GM04504 (cell line): ENCODE results near the gene ALCAM.
"Not testable (repeated sequence)": the region's sequence is repeated elsewhere in the genome, so short reads cannot be mapped to it uniquely, and the experiment has no call there.

Experiments
- DNase-seq: peaks from one replicate; pipeline ENCODE4 v3.0.0-alpha.2; 2012; ENCODE audit warnings: low read depth

ALCAM gene

DNA sequence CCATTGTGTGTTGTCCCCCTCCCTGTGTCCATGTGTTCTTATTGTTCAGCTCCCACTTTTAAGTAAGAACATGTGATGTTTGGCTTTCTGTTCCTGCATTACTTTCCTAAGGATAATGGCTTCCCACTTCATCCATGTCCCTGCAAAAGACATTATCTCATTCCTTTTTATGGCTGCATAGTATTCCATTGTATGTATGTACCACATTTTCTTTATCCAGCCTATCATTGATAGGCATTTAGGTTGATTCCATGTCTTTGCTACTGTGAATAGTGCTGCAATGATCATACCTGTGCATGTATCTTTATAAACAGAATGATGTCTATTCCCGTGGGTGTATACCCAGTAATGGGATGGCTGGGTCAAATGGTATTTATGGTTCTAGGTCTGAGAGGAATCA, 23.1 kb downstream of the ALCAM start:
- not testable (repeated sequence) for DNase-seq

DNA sequence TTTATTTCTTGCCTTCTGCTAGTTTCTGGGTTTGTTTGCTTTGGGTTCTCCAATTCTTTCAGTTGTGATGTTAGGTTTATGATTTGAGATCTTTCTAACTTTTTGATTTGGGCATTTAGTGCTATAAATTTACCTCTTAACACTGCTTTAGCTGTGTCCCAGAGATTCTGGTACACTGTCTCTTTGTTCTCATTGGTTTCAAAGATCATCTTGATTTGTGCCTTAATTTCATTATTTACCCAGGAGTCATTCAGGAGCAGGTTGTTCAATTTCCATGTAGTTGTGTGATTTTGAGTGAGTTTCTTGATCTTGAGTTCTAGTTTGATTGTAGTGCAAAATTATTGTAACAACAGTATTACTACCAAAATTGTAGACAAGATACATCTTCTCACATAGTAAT, 25.9 kb downstream of the ALCAM start:
- not testable (repeated sequence) for DNase-seq

DNA sequence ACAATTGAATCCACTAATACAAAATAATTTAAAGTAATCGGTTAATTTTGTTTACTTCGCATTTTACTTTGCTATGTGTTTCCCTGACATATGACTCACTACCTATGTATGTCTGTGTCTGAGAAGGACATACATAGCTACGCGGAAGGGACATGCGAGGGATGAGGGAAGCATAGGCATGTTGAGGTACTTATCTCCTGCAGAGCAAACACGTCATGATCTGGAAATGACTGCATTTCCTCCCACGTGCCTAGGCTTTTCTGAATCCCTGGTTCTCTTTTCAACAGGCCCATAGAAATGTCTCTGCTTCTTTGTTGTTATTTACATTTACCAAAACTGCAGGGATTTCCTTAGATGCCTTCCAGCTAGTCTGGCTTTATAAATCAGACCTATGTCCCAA, 27.5 kb downstream of the ALCAM start:
- DNase-seq, result no peak

DNA sequence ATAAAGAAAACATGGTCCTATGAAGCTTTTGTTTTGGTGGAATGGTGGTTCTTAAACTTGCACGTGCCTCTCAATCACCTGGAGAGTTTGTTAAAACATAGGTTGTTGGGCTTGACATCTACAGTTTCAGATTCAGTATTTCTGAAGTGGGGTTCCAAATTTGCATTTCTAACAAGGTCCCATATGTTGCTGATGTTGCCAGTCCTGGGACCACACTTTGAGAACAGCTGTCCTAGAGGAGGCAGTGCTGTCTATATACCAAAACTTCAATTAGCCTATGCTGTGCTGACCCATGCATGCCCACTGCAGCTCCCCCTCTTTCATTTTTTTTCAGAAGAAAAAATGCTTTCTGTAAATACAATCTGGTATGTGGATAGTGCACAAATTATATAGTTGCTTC, 31.3 kb downstream of the ALCAM start:
- DNase-seq, result no peak

DNA sequence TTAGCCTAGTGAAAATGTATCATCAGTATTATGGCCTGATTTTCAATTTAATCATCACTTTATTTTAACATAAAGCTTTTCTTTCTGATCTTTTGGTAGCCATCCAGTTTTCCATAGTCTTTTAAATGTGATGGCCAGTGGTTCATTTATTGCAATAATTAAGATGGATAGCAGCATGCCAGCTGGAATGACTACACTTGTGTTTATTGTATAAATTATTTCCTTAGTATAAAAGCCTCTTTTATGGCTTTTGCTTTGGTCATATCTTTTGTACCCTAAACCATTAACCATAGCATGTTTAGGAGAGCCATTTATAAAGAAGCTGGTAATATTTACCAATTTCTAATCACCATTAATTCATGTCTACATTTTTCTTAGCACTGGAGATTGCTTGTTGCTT, 31.7 kb downstream of the ALCAM start:
- no peak for DNase-seq

DNA sequence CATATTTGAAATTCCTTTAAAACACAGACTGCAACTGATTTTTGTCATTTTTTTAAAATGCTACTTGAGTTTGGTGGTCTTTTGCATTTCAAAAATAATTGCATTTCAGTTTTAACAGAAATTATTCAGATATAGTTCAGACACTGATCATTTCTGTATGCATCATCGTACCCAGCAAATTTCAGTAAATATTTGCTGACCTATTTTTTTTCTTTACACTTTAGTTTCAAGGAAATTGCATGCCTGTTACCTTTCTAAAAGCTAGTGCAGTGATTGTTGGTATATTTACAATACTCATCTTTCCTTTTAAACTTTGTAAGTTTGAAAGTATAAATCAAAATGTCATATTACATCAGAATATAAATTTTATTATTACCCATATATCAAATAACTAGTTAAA, 32.4 kb downstream of the ALCAM start:
- no peak for DNase-seq

DNA sequence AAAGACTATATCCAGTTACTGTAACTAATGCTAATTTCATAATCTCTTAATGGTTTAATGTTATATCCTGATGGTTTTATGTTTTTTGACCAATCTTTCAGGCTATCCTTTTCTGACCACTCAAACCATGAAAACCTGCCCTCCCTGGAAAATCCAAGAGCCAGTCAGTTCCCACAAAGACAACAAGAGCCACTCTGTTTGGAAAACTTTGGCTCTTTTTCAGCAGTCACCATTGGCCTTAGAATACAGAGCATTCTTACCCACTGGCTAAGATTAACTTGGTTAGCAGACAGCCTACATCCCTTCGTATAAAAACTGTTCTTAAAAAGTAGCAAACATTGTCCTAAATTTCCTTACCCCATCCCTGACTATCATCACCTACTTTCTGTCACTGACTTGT, 32.9 kb downstream of the ALCAM start:
- DNase-seq, result no peak

DNA sequence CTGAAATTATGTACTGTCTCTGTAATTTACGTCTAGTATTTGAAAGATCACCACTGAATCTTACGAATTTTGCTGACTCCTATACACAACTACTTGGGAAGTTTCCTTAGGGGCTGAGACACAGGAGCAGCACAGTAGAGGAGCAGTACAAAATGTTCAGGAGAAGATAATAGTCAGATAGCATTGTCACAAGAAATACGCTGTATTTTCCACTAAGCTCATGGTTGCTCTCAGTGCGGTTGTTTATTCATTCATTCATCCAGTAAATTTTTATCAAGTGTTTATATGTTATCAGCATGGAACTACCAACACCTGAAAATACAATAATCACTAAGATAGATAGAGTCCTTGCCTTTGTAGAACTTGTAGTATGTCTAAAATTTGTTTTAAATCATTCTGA, 34.5 kb downstream of the ALCAM start:
- no peak for DNase-seq

DNA sequence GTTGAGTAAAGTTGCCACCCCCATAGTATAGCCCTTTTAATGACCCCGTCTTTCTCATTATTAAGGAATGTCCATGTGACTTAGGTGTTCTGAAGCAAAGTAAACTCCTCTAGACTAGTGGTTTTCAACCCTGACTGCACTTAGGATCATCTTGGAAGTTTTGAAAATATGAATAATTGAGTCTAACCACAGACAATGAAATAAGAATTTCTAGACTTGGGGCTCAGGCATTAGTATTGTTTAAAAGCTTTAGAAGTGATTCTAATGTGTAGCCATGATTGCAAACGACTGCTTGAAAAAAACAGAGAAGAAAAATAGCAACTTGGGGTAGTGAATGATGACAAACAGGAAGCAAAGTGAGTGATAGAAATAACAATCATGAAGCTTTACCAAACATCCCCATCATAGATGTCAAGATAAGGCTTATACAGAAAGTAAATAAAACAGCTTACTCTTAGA, 35.0 kb downstream of the ALCAM start:
- no peak for DNase-seq

DNA sequence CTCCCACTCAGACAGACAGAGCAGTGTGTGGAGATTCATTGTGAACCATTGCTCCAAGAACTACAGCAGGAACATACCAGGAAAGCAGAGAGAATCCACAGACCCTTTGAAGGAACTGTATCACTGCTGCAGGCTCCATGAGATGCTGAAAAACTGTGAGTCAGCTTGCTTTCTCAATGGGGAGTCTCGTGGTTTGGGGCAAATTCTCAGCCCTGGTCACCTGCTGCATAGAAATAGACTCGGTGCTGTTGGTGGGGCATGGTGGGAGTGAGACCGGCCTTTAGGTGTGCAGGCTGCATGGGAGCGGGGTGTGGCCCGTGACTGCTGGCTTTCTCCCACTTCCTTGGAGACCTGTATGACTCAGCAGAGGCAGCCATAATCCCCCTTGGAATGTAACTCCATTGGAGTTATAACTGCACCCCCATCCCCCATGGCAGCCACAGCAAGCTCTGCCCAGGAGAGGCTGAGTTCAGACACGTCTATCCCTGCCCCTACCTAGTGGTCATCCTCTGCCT, 35.6 kb downstream of the ALCAM start:
- DNase-seq, result no peak

DNA sequence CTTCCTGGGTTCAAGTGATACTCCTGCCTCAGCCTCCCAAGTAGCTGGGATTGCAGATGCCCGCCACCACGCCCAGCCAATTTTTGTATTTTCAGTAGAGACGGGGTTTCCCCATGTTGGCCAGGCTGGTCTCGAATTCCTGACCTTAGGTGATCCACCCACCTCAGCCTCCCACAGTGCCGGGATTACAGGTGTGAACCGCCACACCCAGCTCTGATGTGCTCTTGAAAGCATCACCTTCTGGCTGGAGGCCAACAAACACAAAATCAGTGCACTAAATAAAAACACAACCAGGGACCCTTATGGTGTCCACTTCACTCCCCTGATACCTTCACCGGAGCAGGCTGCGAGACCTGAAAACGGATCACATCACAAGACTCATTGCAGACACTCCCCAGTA, 36.3 kb downstream of the ALCAM start:
- DNase-seq, result not testable (repeated sequence)

DNA sequence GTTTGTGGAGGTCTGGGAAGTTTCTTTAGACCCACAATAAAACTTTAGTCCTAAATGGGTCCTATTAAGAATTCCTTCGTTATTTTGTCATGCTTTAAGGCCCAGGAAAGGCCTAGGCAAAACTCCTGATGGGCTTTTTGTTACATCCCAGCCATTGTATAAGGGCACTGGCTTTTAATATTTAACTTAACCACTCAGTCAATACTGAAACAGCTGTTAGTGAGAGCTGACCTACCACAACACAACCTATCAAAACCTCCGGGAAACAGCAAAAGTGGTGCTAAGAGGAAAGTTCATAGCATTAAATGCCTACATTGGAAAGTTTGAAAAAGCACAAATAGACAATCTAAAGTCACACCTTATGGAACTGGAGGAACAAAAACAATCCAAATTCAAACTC, 39.6 kb downstream of the ALCAM start:
- no peak for DNase-seq

DNA sequence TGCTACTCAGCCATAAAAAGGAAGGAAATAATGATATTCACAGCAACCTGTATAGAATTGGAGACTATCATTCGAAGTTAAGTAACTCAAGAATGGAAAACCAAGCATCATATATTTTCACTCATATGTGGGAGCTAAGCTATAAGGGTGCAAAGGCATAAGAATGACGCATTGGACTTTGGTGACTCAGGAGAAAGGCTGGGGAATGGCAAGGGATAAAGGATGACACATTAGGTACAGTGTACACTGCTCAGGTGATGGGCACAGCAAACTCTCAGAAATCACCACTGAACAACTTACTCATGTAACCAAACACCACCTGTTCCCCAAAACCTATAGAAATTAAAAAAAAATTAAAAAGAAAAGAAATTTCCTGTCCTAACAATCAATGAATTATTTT, 42.7 kb downstream of the ALCAM start:
- DNase-seq, result no peak

DNA sequence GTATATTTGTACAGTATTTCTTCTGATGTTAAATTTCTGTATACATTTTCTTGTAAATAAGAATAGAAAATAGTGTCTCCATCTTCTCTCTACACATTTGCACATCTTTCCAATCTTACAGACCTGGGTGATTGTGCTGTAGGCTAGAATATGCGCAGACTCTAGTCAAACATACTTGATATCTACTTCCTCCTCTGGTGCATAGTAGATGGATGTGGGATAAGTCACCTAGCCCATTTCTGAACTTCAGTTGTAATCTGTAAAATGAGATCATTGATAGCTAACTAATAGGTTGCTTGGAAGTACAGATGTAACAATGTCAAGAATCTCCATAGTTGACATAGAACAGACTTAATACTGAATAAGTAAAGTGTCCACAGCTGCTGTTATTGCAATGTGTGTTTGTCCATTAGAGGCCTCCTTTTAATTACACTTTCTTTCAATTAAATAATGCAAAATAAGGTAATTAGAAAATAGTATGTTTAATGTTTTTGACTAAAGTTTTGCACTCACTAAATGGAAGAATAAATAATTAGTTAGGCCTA, 46.7 kb downstream of the ALCAM start:
- DNase-seq, result no peak

DNA sequence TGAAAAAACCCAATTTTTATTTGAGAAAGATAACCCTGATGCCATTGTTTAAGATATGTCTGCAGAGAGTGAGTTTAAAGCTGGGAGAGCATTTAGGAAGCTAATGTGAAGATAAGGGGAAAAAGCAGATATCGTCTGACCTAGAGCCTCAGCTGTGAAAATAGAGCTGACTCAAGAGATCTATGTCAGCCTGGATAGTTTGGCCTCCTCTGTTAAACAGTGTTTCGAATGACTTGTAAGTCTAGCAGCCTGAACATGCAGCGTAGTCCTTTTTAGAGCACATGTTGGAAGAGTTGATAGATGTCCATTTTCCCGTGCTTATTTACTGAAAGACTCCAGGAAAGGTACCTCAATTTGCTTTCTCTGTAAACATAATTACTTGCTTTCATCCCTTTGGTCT, 48.1 kb downstream of the ALCAM start:
- DNase-seq, result no peak

DNA sequence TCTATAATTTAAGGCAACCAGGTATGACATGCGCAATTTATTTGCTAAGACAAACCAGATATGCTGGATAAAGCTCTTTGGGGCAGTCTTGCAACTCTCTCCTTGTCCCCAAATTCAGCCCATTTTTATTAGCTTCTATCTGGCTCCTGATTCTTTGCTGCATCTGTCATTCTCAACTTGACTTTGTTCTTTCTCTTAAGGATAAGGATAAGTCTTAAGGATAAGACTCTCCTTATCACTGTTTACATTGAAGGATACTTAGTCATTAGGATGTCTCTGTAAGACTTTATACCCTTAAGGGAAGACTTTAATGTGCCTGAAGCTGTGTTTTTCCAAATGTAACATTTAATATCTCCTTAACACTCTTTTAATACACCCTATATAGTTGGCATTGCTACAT, 49.2 kb downstream of the ALCAM start:
- no peak for DNase-seq

DNA sequence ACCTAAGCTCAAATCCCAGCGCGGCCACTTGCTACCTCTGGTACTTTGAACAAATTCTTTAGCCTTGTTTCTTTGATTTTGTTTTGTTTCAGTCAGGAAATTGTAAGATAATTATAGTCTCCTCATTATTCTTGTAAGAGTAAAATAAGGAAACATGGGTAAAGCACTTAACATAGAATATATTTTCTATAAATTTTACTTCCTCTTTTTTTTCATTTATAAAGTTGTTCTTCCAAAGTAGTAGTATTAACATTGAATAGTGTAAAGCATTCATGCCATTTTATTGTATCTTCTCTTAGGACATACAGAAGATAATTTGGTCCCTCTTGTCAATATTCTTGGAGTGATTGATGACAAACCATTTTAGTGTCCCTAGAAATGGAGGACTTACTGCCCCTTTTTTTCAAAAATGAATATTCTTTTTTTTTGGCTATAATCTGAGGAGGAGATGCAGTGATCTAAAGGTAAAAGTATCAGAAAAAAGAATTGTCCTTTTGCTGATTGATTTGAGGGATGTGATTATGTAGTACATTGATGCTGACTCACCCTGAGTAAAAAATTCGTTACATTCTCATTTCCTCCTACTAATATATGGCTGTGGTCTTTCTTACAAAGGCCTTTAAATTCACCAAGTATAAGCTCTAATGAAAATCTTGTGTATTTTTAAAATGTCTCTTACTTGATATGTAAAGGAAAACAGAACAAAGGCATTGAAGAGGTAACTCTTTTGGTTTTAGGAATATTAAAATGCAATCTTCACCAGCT, 51.0 kb downstream of the ALCAM start:
- DNase-seq, result no peak

DNA sequence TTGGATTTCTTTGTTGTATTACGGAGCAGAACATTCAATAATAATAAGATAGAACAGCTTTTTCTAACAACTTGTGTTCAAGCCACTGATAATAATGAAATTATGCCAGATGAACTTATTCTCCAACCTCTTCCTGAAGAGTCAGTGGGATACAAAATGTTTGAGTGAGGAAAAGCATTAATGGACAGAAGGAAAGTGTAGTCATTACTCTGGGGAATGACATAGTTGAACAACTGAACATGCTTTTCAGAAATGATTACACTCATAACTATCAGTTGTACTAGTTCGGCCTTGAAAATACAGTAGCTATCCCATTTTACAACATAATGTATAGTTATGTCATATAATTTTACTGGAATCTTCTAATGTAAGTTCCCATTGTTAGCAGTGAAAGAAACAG, 55.9 kb downstream of the ALCAM start:
- DNase-seq, result no peak

DNA sequence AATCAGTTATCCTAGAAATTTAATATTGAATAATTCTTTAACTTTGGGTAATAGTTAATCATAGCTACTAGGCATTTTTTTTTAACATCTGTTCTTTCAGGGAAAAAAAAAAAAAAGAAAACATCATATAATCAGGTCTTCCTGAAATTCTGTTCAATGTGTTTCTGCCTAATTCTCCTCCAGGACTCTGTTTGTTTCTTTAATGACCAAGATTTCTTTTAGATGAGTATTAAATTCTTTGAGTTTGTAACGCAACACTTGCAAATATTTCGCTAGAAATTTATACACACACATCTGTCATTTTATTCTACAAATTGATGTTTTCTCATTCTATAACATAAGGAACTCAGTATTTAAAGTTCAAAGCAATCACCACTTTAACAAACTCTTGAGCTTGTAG, 56.7 kb downstream of the ALCAM start:
- no peak for DNase-seq

DNA sequence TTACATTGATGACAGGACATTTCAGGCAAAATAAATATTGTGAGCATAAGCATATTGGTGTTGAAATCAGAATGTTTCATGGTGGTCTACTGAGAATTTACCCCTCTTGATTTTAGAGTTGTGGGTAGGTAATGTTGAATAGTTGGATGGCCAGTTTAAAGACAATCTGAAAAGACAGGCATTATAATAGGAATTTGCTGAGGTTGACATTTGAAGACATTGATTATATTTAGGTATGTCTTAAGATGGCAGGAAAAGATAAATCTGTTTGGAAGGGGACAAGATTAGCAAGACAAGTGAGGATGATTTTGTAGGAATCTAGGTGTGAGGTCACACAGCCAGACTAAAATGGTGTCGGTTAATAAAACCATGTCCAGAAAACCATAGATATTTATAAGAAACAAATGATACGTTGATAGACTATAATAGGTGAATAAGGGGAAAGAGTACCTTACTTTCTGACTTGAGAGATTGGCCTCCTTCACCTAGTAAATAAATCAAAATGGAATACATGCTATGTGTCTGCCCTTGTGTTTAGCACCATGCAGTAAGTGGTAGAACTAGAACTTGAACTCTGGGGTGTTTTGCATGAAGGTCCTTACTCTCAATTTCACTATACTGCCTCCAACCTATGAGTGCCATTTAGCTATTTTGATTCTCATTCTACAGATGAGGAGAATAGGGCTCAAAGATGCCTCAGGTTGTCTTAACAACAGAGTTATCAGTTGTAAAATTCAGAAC, 57.9 kb downstream of the ALCAM start:
- DNase-seq, result no peak

DNA sequence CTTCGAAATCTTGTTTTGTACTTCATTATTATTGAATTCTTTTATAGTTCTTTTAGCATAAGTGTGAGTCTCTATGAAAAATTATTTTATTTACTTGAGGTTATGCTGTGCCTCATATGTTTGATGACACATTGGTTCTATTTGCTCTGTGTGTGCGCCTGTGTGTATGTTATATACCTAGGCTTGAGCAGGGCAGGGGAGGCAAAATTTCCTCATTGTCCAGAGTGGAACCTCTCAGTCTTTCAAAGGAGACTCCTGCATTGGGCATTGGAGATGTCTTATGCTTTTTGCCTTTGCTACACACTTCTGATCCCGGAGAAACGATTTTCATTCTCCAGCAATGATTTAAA, 58.4 kb downstream of the ALCAM start:
- no peak for DNase-seq

DNA sequence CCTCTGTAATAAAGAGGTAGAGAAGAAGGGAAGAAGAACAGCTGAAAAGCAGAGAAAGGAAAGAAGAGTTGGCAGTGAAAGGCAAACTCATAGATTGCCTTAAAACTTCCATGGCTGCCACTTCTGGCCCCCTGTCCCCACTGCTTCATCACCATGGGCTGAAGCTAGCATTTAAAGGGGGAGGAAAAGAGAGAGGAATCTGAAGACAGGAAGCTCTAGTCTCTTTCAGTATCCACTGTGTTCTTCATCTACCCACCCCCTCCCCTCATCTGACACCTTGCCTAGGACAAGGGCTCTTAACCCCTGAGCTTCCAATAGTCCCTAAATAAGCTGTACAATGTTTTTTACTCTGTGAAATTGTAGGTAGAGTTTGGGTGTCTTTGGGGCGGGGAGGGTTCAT, 60.6 kb downstream of the ALCAM start:
- DNase-seq, result no peak

DNA sequence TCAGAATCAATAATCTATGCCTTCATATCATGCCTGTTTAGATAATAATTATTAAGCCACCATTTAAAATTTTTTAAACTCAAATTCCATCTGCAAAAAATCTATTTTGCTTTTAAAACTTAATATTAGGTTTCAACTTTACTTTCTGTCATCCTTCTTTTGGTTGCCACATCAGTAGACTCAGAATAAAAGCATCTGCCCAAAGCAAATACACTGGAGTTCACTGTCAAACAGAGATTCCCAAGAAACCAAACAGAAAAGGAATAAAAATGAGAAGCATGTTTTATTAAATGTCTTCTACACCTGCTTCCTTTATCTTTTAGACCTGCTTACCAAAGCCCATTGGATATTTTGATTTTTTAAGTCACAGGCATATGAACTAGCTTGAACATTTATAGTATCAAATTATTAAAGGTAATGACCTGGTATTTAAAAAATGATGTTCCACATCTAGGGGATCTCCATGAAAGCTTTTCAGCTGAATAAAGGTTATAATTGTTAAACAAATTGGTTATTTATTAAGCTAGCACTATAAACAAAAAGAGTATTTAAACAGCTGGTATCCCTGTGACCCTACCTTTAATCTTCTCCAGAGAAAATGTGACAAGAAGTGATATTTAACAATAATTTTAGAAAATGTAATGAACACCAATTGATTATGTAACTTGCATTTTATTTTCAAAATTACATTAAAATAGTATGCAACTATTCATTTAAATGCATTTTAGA, 62.5 kb downstream of the ALCAM start:
- no peak for DNase-seq
